DMS 273 (cell line): ENCODE results near the gene MIB2.

Experiments used
- DNase-seq: peaks from one replicate; lab custom pipeline; 2025; ENCODE audit not compliant: unreplicated experiment; lab: John Stamatoyannopoulos, UW

Gene MIB2

DNA sequence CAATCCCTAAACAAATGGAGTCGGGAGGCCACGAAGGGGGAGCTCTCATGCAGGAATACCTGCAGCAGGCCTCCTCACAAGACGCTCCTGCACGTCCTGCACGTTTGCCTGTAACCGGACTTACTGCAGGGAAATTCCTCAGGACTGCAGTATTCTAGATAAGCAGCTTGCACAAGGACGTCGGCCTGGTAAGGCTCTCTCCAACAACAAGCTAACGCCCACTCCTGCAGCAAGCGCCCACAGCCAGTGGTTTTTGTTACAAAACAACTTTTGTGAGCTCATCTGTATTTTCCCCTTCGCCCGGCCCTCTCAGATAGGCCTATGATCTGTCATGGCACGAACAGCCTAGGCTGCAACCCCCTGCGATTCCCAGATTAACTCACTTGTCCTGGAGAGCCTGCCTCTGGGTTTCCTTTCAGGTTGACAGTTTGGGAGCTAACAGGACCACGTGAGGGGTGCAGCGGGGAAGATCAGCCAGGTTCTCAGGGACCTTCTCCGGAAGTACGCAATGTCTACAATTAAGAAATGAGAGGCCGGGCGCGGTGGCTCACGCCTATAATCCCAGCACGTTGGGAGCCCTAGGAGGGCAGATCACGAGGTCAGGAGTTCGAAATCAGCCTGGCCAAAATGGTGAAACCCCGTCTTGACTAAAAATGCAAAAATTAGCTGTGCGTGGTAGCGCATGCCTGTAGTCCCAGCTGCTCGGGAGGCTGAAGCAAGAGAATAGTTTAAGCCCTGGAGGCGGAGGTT, 921 bp upstream of the MIB2 start:
- DNase-seq: peak; percentile 63

DNA sequence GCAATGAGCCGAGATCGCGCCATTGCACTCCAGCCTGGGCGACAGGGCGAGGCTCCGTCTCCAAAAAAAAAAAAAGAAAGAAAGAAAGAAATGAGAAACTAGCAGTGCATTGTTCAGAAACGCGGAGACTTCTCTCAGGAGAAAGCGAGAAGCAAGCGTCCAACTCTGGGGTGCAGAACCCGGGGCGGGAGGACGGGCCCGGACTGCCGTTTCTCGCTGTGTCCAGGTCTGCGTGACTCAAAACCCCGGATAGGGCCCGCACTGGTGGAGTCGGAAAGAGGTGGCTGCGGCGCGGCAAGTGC, 395 bp upstream of the MIB2 start:
- DNase-seq: no peak

DNA sequence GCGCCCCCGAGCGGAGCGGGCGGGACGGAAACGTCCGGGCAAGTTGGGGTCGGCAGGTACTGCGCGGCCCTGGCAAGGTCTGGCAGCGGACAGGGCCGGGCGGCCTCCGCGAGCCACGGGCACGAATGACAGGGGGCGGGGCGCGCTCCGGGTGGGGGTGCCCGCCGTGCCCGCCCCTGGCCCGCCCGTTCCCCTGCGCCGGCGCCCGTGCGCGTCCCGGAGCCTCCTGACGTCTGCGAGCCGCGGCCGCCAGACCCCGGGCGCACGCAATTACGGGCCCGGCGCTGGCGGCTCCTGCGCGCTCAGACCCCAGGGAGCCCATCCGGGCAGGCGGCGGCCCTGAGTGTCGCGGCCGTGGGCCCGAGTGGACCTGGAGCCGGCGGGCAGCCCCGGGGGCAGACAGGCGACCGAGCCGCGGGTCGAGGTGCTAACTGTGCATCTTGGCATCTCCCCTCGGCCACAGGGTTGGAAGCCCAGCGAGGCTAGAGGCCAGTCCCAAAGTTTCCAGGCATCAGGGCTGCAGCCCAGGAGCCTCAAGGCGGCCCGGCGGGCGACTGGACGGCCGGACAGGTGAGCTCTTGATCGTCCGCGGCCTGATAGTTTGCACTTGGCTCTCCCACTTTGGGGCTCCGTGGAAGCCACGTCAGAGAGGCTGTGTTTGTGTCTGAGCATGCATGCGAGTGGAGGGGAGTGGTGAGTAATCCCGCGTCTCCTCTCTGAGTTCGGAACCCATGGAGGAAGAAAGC, 918 bp downstream of the MIB2 start:
- peak; percentile 69 for DNase-seq

DNA sequence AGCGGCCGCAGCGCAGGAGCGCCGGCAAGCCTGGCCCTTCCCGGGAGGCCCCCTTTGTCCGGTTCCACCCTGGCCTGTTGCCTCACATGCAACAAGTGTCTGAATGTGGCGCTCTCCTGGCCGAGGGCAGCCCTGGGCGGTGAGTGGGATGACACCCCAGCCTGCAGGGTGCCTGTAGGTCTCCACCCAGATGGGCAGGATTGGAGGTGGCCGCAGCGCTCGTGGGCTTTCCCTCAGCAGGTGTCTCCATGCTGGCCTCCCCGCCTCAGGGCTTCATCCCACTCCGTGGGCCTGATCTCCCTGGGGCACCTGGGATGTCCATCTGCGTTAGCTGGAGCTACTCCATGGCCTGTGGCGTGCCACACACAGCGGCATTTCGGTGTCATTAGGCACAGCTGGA, 1.5 kb downstream of the MIB2 start:
- no peak for DNase-seq

DNA sequence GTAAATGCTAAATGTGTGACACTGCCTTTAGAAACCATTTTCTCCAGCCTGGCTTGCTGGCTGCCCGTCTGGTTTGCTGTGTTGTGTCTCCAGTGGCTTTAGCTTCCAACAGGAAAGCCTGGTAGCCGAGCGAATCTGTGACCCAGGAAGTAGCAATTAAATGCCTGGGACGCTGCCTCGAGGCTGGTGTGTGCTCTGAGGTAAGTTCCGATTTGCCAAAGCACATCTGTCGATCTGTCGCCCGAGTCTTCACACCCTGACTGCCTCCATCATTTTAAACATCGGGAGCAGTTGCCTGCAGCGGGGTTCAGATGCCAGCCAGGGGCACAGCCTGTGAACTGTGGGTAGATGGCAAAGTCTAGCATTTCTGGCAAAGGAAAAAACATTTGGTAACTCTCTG, 2.2 kb downstream of the MIB2 start:
- no peak for DNase-seq

DNA sequence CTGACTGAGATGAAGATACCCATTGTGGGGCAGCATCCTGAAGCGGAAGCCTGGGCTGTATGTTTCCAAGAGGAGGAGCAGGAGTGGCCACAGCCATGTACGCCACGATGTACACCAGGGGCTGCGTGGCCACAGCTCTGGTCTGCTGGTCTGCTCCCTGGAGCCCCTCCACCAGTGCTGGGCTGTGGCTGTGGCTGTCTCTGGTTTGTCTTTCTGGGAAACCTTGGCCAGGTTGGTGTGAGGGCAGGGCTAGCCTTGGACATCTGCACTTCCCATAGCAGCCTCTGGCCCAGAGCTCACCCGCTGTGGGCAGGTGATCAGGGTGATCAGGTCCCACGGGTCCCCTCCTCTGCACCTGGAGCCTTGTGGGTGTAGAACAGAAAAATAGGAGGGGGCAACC, 2.6 kb downstream of the MIB2 start:
- no peak for DNase-seq

DNA sequence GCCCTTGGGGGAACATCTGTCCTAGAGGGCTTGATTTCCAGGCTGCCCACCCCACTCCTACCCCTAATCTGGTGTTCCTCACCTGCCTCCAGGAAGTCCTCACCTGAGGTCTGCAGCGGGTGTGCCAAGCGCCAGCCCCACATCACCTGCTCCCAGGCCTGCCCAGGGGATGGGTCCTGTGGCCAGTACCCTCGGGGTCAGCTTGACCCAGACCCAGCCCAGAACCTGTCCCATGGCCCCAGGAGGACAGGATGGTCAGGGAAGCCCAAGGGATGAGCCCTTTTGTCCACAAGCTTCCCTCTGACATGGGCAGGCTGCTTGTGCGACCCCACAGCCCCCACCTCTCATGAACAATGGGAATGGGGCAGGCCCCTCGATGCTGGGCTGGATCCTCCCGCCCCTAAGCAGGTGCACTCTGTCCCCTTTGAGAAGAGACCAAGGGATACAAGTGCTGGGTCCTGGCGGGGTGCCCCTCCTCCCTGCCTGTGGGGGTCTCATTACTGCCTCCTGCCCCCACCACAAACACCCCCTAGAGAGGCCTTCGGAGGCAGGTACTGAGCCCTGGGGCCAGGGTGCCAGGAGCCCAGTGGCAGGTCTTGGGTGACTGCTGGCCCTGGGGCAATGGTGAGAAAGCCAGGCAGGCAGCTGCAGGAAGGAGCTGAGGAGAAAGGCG, 3.2 kb downstream of the MIB2 start:
- no peak for DNase-seq

DNA sequence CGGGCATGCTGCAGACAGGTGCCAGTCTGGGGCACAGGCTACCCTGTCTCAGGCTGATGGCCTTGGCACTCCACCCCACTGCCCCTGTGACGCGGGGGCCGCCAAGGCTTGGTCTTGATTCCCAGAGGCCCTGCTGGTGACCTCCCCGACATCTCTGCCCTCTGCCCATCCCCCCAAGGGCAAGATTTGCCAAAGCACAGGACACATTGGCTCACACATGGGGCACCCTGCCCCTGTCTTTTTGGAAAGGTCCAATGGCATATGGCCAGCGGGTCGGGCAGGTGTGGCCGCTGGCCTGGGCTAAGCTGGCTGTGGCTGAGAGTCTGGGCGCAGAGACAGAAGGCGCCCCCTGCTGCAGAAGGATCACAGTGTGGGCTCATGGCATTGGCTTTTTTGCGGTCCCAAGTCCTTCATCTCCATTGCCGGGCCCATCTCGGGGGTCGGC, 4.6 kb downstream of the MIB2 start:
- DNase-seq: peak; percentile 51

DNA sequence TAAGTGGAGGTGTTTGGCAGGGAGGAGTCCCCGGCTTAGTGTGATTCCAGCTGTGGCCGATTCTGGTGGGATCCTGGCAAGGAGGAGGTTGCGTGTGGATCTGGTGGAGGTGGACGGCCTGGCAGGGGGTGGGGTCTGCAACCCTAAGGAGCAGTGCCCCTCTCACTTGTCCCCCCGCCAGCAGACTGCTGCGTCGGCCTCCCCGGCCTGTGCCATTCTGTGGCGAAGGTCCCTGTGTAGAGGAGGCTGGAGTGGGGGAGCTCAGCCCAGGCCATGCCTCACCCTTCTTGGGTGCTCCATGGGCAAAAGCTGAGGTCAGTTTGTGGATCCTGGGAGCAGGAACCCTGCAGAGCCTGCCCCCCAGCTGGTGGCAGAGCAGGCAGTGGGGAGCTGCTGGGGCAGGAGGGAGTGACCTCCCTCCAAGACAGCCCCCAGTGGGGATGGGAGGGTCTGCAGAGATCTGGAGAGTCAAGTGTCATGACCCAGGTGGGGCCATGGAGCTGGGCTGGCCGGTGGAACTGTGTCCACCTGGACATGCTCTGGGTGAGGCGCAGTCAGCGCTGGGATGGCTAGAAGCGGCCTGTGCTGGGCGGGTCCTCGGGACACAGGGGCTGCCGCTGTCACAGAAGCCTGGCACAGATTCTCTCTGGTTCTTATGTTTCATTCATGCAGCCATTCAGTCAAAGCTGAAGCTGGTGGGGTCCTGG, 5.3 kb downstream of the MIB2 start:
- no peak for DNase-seq

DNA sequence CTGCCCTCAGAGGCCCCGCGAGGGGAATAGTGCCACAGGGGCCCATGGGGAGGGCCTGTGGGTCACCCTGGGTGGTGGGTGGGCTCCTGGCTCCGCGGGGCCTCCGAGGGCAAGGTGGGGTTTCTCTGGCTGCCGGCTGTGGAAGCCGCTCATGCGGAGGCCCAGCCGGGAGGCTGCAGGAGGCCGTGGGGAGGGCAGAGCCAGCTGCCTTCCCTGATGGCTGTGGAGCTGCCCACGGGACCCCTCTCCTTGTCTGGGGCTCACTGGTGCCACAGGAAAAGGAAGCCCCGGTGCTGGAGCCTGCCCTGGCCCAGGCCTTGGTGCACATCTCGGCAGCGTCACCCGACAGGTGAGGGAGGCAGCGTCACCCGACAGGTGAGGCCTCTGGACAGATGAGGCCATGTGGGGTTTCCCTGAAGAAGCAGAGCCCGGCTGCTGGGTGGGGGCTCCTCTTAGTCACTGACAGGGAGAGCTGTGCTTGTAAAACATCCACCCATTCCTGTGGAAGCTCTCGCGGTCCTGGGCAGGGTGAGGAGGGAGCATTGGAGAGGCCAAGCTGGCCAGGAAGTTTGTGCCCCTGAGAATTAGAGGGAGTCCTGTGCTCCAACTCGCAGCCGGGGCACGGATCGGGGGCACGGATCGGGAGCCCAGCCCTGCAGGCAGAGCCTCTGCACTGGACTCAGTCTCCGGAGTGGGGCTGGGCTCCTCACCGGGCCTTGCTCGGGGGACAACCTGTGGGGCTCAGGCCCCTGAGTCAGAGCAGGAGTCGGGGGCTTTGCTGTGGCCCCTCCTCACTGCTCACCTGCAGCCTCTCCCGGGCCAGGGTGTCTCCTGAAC, 6.1 kb downstream of the MIB2 start:
- DNase-seq: no peak

DNA sequence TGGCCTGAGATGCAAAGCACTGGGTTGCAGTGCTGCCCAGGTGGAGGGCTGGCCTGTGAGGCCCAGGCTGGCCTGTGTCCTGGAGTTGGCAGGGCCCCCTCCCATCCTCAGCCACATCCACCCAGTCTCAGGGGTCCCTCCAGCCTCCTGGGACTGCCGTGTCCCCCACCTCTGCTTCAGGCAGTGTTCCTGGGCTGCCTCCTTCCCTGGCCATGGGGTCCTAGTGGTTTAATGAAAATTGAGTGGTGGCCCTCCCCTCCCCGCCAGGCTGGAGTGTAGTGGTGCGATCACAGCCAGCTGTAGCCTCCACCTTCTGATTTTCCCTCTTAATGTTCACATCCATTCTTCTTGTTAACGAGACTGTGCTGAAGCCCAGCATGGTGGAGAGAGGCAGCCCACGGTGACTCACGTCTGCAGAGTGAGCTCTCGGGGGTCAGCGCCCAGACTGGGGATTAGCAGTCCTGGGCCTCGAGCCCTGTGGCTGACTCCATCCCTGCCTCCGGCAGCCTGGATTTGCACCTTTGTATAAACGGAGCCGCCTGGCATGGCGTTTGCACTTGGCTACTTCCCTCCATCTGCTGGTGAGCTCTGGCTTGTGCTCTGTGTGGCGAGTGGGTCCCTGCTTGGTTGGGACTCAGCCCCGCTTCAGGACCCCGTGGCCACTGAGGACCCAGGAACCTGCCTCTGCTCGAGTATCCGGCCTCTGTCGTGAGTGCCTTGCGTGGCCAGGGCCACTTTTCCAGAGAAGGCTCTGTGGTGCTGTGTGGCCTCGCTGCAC, 6.9 kb downstream of the MIB2 start:
- DNase-seq: no peak

DNA sequence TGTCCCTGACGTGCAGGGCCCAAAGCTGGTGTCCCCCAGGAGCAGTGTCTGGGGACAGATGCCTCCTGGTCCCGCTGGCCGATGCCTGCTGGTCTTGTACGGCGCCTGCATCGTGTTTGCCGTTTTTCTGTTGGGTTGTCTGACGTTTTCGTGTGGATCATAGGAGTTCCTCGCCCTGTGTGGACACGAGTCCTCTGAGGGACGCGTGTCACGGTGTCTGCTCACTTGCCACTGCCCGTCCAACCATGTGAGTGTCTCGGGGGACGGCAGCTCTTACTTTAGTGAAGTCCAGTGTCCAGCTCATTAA, 7.4 kb downstream of the MIB2 start:
- DNase-seq: no peak

DNA sequence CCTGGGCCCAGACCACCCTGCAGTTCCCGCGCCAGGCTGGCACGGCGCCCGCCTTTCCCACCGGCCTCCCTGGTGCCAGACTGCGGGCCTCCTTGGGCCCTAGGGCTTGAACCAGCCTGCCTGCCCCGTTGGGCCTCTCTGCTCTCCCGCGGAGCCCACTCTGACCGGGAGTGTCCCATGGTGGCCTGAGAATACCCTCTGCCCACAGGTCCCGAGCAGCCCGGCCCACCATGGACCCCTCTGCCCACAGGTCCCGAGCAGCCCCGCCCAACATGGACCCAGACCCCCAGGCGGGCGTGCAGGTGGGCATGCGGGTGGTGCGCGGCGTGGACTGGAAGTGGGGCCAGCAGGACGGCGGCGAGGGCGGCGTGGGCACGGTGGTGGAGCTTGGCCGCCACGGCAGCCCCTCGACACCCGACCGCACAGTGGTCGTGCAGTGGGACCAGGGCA, 7.9 kb downstream of the MIB2 start:
- DNase-seq: no peak

DNA sequence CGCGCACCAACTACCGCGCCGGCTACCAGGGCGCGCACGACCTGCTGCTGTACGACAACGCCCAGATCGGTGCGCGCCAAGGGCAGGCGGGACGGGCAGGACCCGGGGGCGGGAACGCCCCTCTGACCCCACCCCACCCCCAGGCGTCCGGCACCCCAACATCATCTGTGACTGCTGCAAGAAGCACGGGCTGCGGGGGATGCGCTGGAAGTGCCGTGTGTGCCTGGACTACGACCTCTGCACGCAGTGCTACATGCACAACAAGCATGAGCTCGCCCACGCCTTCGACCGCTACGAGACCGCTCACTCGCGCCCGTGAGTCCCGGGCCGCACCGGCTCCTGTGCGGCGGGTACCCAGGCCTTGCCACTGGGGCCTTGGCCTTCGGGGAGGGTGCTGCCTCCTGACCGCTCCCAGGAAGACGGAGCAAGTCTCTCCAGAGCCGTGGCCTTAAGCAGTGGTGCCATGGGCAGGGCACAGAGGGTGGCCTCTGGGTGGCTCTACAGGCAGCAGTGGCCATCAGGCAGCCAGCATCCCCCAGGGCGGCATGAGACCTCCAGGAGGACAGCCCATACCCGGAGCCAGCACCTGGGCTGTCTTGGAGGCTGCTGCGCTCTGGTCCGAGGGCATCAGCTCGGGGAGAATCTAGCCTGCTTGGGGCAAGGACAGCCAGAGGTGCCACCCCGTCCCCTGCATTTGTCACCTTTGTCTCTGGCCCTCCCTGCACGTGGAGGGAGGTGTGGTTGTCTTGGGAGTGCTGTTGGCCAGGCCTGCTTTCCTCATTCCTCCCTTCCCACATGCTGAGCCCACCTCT, 8.5 kb downstream of the MIB2 start:
- DNase-seq: no peak

DNA sequence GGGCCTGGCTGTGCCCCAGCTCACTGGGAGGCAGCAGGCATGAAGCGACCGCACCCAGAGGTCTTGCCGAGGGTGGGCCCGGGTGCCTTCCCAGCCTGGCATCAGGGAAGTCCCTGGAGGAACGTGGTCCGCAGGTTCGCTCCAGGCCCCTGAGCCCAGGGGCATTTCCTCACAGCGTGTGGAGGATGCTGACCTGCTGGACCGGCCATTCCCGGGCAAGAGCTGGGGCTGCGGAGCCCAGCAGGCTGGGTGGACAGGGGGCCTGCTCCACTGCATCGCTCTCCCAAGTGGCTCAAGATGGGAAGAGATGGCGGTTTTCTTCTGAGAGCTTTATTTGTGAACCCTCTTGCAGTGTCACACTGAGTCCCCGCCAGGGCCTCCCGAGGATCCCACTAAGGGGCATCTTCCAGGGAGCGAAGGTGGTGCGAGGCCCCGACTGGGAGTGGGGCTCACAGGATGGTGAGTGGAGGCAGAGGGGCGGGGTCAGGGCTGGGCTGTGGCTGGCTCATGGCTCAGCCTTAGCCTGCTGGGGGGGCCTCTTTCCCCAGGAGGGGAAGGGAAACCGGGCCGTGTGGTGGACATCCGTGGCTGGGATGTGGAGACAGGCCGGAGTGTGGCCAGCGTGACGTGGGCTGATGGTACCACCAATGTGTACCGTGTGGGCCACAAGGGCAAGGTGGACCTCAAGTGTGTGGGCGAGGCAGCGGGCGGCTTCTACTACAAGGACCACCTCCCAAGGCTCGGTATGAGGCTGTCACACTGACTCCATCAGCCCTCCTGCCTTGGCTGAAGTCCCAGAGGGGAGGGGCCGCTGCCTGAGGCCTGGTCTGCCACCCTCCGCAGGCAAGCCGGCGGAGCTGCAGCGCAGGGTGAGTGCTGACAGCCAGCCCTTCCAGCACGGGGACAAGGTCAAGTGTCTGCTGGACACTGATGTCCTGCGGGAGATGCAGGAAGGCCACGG, 9.4 kb downstream of the MIB2 start:
- DNase-seq: peak; percentile 61

DNA sequence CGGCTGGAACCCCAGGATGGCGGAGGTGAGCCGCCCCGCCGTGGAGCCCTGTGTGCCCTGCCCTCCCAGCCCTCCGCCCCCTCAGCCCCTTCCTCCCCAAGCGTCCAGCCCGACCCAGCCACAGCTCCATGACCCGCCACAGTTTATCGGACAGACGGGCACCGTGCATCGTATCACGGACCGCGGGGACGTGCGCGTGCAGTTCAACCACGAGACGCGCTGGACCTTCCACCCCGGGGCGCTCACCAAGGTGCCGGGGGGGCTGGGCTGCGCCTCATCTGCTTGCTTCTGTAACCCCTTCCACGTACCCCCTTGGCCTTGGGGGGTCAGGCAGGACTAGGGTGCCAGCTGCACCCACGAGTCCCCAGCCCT, 10.1 kb downstream of the MIB2 start:
- DNase-seq: no peak

DNA sequence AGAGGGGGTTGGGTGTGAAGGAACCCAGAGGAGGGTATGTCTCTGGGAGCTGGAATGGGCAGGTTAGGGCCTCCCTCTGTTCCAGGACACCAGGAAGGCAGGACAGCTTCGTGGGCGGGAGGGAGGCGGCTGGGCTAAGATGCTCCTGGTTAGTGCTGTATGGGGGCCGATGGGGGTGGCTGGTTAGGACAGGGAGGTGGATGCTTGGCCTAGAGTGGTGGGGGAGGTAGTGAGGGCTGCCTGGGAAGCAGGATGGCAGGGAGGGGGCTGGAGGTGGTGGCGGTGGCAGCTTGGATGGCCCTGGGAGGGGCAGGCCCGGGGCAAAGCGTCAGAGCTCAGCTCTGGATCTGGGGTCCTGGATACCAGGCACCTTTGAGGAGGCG, 10.5 kb downstream of the MIB2 start:
- DNase-seq: peak; percentile 41
